ENCODE results near the gene APLP2.

- no peak for TF ChIP-seq CTCF (conservative IDR thresholded peaks at IDR 0.05 in 1 of 2, IDR thresholded peaks at IDR 0.05 in 1 of 2; ENCODE audit: extremely low read depth in 1 of 2, insufficient read depth in 1 of 2, low read depth in 1 of 2, low read length in 2 of 2)
- TF ChIP-seq EZH2 (IDR thresholded peaks at IDR 0.05; ENCODE audit: borderline replicate concordance, low read length) = no peak
Measured at GRCh38 chr11:130163346-130164220, 93.9 kb downstream of the APLP2 start.

All from mammary epithelial cell (primary cell).